GM19023 (cell line): Measurements from ENCODE around the gene CPS1.

Experiments used
- ATAC-seq: cut with Tn5 transposase; IDR thresholded peaks from one replicate; pipeline ENCODE4 v1.9.1; 2021; ENCODE audit warnings: mild to moderate bottlenecking, moderate library complexity; ENCODE audit not compliant: unreplicated experiment

Gene CPS1

GRCh38 chr2:210546424-210547208, 9.8 kb upstream of the CPS1 start:
- no peak for ATAC-seq

GRCh38 chr2:210548031-210548430, 8.4 kb upstream of the CPS1 start:
- ATAC-seq: no peak

- no peak for ATAC-seq
Observed at GRCh38 chr2:210548878-210549384, 7.5 kb upstream of the CPS1 start.

GRCh38 chr2:210551001-210551400, 5.4 kb upstream of the CPS1 start:
- no peak for ATAC-seq

GRCh38 chr2:210553373-210553772, 3.0 kb upstream of the CPS1 start:
- ATAC-seq: no peak

GRCh38 chr2:210555555-210555954, 844 bp upstream of the CPS1 start:
- ATAC-seq: no peak

- no peak for ATAC-seq
Observed at GRCh38 chr2:210557721-210558120, 1.3 kb downstream of the CPS1 start.

- no peak for ATAC-seq
Observed at GRCh38 chr2:210558708-210559107, 2.3 kb downstream of the CPS1 start.

GRCh38 chr2:210559182-210559581, 2.8 kb downstream of the CPS1 start:
- no peak for ATAC-seq

- ATAC-seq: no peak
Observed at GRCh38 chr2:210561475-210561874, 5.1 kb downstream of the CPS1 start.

- no peak for ATAC-seq
Observed at GRCh38 chr2:210562091-210562490, 5.7 kb downstream of the CPS1 start.

GRCh38 chr2:210562502-210563080, 6.2 kb downstream of the CPS1 start:
- no peak for ATAC-seq

GRCh38 chr2:210567279-210567678, 10.9 kb downstream of the CPS1 start:
- no peak for ATAC-seq

- ATAC-seq: no peak
Observed at GRCh38 chr2:210568108-210568507, 11.7 kb downstream of the CPS1 start.

GRCh38 chr2:210577263-210578071, 21.1 kb downstream of the CPS1 start:
- peak; percentile 88 for ATAC-seq

- ATAC-seq: no peak
Observed at GRCh38 chr2:210584834-210585233, 28.4 kb downstream of the CPS1 start.

- ATAC-seq: no peak
Observed at GRCh38 chr2:210586381-210586780, 30.0 kb downstream of the CPS1 start.

GRCh38 chr2:210591663-210592062, 35.3 kb downstream of the CPS1 start:
- ATAC-seq: no peak

GRCh38 chr2:210592726-210593125, 36.3 kb downstream of the CPS1 start:
- ATAC-seq: no peak

GRCh38 chr2:210593166-210593565, 36.8 kb downstream of the CPS1 start:
- no peak for ATAC-seq

GRCh38 chr2:210598219-210598618, 41.8 kb downstream of the CPS1 start:
- no peak for ATAC-seq

GRCh38 chr2:210599476-210599875, 43.1 kb downstream of the CPS1 start:
- no peak for ATAC-seq
